ENCODE results near the gene TSPAN3. TPM values are rescaled to one million over a fixed set of nuclear protein-coding genes. Genes with fewer than 3 reads are reported as not detected.

TSPAN3 gene
- polyA plus RNA-seq, 1 experiment = 344 TPM

DNA sequence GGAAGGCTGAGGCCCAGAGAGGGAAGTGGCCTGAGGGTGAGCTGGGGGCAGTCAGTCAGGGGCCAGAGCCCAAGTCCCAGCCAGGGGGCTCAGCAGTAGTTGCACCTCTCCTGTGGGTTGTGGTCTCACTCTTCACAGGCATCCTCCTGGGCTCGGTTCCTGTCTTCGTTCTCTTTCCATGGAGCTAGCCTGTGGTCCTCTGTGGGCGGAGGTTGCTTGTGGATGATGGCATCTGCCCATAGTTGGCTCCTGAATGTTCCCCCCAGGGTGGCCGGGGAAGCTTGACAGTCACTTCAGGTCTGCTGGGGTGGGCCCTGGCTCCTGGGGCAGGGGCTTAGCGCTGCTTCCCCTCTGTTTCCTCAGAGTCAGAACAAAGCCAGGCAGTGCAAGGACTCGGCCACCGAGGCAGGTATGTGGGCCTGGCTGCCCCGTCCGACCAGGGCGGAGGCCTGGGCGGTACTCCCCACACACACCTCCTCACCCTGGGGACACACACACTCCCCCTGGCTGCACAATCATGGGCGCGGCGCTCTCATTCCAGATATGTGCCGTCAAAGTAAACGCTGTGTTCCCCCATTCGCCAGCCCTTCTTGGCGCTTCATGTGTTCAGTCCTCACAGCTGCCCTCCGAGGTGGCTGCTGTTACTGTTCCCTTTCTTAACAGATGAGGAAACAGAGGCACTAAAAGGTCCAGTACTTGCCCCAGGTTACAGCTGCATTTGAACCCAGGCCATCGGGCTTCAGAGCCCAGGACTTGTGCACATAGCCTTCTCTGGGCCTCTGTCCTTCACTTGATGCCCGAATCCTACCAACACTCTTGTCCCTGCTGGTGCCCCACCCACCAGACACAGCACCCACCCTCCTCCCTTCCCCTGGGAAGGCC, 41.5 kb downstream of the TSPAN3 start:
- DNase-seq (ENCODE audit: low read depth) = no peak

DNA sequence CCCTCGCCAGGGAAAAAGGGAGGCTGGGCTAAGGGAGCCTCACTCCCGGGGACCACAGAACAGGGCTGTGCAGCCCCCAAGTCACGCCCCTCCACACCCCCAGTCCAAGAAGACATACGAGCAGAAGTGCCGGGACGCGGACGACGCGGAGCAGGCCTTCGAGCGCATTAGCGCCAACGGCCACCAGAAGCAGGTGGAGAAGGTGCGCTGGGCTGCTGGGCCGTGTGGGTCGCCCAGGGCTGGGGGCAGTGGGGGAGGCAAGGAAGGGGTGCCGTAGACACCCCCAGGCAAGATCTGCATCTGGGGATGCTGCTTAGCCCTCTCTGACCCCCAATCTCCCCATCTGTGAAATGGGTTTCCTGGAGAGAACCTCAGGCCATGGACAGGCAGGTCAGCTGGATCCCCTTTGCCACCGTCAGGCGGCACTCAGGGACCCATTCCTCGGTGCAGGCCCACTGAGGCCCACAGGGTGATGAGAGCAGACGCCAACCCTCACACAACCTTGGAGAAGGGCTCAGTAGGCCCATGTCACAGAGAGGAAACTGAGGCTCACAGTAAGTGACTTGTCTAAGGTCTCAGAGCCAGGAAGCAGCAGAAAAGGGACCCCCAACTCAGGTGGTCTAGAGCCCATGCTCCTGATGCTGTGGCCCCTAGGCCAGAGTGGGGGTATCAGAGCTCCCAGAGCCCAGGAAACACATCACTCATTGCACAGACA, 42.3 kb downstream of the TSPAN3 start:
- POLR2A ChIA-PET = no interaction called here

More for the DNA sequence above, 41.5 kb downstream of the TSPAN3 start:
- TF ChIP-seq, protein P1, sequence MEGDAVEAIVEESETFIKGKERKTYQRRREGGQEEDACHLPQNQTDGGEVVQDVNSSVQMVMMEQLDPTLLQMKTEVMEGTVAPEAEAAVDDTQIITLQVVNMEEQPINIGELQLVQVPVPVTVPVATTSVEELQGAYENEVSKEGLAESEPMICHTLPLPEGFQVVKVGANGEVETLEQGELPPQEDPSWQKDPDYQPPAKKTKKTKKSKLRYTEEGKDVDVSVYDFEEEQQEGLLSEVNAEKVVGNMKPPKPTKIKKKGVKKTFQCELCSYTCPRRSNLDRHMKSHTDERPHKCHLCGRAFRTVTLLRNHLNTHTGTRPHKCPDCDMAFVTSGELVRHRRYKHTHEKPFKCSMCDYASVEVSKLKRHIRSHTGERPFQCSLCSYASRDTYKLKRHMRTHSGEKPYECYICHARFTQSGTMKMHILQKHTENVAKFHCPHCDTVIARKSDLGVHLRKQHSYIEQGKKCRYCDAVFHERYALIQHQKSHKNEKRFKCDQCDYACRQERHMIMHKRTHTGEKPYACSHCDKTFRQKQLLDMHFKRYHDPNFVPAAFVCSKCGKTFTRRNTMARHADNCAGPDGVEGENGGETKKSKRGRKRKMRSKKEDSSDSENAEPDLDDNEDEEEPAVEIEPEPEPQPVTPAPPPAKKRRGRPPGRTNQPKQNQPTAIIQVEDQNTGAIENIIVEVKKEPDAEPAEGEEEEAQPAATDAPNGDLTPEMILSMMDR (IDR thresholded peaks at IDR 0.05; ENCODE audit: insufficient read depth, low read depth, low read length) = no peak
- Histone ChIP-seq H3K27me3 (ENCODE audit: control insufficient read depth, insufficient read depth, low read length) (no peaks in the 10 kb centered on the region), H3K4me3 (ENCODE audit: low read depth, low read length) (no peak overlapping the region), H3K36me3 (ENCODE audit: control insufficient read depth, insufficient read depth, low read length) (no peaks in the 10 kb centered on the region)
- POLR2A ChIA-PET = no interaction called here
- CTCF ChIA-PET = interaction anchor here (0.7 to 1.3 kb wide), 3 partner anchors 514 to 516 kb away, joined by 3 to 7 read pairs (median 4); no protein-coding TSS in a partner anchor

DNA sequence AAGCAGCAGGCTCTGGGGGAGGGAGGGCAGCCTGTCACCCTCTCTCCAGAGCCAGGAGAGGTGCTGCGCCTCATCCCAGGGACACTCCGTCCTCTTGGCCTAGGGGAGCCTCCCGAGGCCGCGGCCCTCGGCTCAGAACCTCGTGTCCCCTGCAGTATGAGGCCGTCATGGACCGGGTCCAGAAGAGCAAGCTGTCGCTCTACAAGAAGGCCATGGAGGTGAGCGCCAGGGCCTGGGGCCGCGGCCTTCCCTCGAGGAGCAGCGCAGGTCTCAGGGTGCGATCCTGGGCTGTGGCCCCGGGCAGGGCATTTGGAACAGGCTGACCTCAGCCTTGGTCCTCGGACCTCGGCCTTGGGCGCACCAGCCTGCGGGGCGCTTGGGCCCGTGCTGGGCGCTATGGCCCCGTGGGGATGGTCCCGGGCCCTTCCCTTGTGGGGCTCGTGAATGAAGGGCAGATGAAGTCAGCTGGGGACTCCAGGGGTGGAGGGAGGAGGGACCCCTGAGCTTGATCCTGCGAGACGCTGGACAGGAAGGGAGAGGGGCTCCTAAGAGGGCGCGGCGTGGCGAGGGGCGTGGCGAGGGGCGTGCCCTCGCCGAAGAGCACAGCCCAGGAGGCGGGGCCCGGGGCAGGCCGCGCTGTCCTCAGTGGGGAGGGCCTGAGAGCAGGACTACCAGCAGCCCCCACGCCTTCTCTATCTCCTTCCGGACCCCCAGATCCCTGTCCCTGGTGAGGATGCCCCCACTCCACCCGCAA, 43.0 kb downstream of the TSPAN3 start:
- ChIA-PET CTCF (interaction anchor here (0.8 kb wide), 1 partner anchor 66 kb away, joined by 3 read pairs; no protein-coding TSS in a partner anchor), POLR2A (no interaction called here)
- H3K27me3 ChIP-seq (ENCODE audit: control insufficient read depth, insufficient read depth, low read length) = no peaks in the 10 kb centered on the region
- H3K36me3 ChIP-seq (ENCODE audit: control insufficient read depth, insufficient read depth, low read length) = no peaks in the 10 kb centered on the region
- H3K4me3 ChIP-seq (ENCODE audit: low read depth, low read length) = peak overlapping the region; percentile 13
- TF ChIP-seq, protein P1 (IDR thresholded peaks at IDR 0.05; ENCODE audit: insufficient read depth, low read depth, low read length) = no peak
- DNase-seq (ENCODE audit: low read depth) = no peak

More for the DNA sequence above, 42.3 kb downstream of the TSPAN3 start:
- no peaks in the 10 kb centered on the region for H3K36me3 ChIP-seq (ENCODE audit: control insufficient read depth, insufficient read depth, low read length)
- CTCF ChIA-PET = interaction anchor here (0.7 to 0.8 kb wide), 2 partner anchors 515 to 517 kb away, joined by 3 to 4 read pairs; no protein-coding TSS in a partner anchor
- no peaks in the 10 kb centered on the region for H3K27me3 ChIP-seq (ENCODE audit: control insufficient read depth, insufficient read depth, low read length)
- peak overlapping the region; percentile 13 for H3K4me3 ChIP-seq (ENCODE audit: low read depth, low read length)
- TF ChIP-seq, protein P1 (IDR thresholded peaks at IDR 0.05; ENCODE audit: insufficient read depth, low read depth, low read length) = no peak
- DNase-seq (ENCODE audit: low read depth) = no peak

DNA sequence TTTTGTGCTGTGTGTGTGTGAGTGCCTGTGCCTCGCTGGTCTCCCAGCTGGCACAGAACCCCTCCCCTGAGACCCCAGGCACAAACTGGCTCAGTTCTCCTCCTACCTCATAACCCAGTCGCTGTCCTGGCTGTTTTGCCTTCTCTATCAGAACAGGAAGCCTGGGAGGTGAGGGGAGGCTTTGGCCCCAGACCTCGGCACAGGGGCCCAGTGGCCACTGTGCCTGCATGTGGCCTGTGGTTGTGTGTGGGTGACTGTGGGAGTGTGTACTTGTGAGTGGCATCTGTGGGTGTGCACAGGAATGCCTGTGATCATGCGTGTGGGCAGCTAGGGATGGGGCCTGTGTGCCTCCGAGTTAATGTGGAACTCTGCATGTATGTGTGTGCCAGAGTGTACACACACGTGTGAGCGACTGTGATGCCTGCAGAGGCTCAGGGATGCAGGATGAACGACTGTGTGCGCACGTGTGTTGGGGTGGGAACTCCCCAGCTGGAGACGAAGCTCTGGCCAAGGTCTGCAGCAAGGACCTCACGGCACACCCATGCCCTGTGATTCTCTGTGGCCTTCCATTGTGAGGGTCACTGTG, 43.7 kb downstream of the TSPAN3 start:
- TF ChIP-seq, protein P1 (IDR thresholded peaks at IDR 0.05; ENCODE audit: insufficient read depth, low read depth, low read length) = no peak
- POLR2A ChIA-PET = no interaction called here
- H3K4me3 ChIP-seq (ENCODE audit: low read depth, low read length) = no peak overlapping the region
- CTCF ChIA-PET = interaction anchor here (0.8 to 1.2 kb wide), 5 partner anchors 8 to 85 kb away, joined by 3 to 6 read pairs (median 3); no protein-coding TSS in a partner anchor
- DNase-seq (ENCODE audit: low read depth) = no peak
- no peaks in the 10 kb centered on the region for H3K27me3 ChIP-seq (ENCODE audit: control insufficient read depth, insufficient read depth, low read length)
- no peaks in the 10 kb centered on the region for H3K36me3 ChIP-seq (ENCODE audit: control insufficient read depth, insufficient read depth, low read length)

All from BJ (cell line).